ENCODE results near the gene ZNF488. TPM values are rescaled to one million over a fixed set of nuclear protein-coding genes. Genes with fewer than 3 reads are reported as not detected.

The ZNF488 gene
- total and polyA plus RNA-seq, 2 donors (not counting 1 experiment from before 2014, with no cell fraction given): not detected

DNA sequence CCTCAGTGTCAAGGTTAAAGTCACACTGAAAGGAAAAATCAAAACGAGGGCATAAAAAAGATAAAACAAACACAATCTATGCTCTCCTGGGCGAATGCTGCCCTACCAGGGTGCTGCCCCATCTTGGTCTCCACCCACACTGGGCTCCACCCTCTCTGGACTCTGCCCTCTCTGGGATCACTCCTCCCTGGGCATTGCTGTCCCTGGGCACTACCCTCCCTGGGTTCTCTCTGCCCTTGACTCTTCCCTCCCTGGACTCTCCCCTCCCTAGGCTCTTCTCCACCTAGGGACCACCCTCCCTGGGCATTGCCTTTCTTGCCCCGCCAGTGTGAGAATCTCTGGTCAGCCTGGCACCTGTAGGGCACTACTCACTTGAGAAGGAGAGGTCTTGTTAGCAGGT, 53.3 kb downstream of the ZNF488 start:
- H3K27me3 Mint-ChIP-seq: peaks cover 6% of the 10 kb centered on the region
- H3K4me3 Mint-ChIP-seq: no peak overlapping the region
- TF ChIP-seq EZH2 (IDR thresholded peaks at IDR 0.05; ENCODE audit: borderline replicate concordance, insufficient read depth, low read depth, low read length, poor library complexity, severe bottlenecking): no peak
- TF ChIP-seq, protein P1, sequence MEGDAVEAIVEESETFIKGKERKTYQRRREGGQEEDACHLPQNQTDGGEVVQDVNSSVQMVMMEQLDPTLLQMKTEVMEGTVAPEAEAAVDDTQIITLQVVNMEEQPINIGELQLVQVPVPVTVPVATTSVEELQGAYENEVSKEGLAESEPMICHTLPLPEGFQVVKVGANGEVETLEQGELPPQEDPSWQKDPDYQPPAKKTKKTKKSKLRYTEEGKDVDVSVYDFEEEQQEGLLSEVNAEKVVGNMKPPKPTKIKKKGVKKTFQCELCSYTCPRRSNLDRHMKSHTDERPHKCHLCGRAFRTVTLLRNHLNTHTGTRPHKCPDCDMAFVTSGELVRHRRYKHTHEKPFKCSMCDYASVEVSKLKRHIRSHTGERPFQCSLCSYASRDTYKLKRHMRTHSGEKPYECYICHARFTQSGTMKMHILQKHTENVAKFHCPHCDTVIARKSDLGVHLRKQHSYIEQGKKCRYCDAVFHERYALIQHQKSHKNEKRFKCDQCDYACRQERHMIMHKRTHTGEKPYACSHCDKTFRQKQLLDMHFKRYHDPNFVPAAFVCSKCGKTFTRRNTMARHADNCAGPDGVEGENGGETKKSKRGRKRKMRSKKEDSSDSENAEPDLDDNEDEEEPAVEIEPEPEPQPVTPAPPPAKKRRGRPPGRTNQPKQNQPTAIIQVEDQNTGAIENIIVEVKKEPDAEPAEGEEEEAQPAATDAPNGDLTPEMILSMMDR (IDR thresholded peaks at IDR 0.05): no peak
- H3K27ac ChIP-seq (ENCODE audit: low read length in 2 of 2): no peak overlapping the region
- no peak overlapping the region for H3K27ac Mint-ChIP-seq
- intact Hi-C loops (cut with micrococcal nuclease): no loop called here
- no peaks in the 10 kb centered on the region for H3K36me3 ChIP-seq (replicated peaks in 1 of 2; ENCODE audit: control extremely low read depth in 1 of 2, control insufficient read depth in 1 of 2, extremely low read depth in 1 of 2, insufficient read depth in 2 of 2, low read length in 1 of 2)
- H3K9me3 ChIP-seq (ENCODE audit: control extremely low read depth in 1 of 3, control insufficient read depth in 2 of 3, insufficient read depth in 1 of 3, low read length in 2 of 3): peaks cover 0 to 15% (median 0%) of the 10 kb centered on the region in 3 donors
- H3K79me2 ChIP-seq (ENCODE audit: control insufficient read depth, insufficient read depth, low read length): no peaks in the 10 kb centered on the region
- H3K4me1 ChIP-seq (ENCODE audit: control insufficient read depth in 2 of 2, insufficient read depth in 2 of 2, low read length in 2 of 2): no peaks in the 10 kb centered on the region
- H3K4me1 Mint-ChIP-seq: no peaks in the 10 kb centered on the region
- CTCF ChIA-PET: interaction anchor here (1.7 kb wide), 1 partner anchor 10 kb away, joined by 4 read pairs; no protein-coding TSS in a partner anchor
- no peak overlapping the region for H3K4me2 ChIP-seq (replicated peaks; ENCODE audit: low read depth, low read length, poor library complexity, severe bottlenecking)
- 87% methylated on average over 2 of the region's 3 CpGs for WGBS (ENCODE audit: insufficient coverage)
- no peak overlapping the region for H3K9ac ChIP-seq (ENCODE audit: low read length)
- H4K20me1 ChIP-seq (ENCODE audit: control insufficient read depth, insufficient read depth, low read length, poor library complexity, severe bottlenecking): no peaks in the 10 kb centered on the region
- no peak overlapping the region for H3K4me3 ChIP-seq (ENCODE audit: control extremely low read depth in 1 of 5, extremely low read depth in 1 of 5, insufficient read depth in 1 of 5, low read depth in 2 of 5, low read length in 4 of 5)
- POLR2A ChIA-PET: no interaction called here
- no peaks in the 10 kb centered on the region for H3K9me3 Mint-ChIP-seq (ENCODE audit: insufficient read depth)
- H3K27me3 ChIP-seq (replicated peaks in 1 of 4; ENCODE audit: control extremely low read depth in 1 of 4, control insufficient read depth in 3 of 4, insufficient read depth in 4 of 4, low read length in 3 of 4): no peaks in the 10 kb centered on the region
- H2AFZ ChIP-seq (ENCODE audit: insufficient read depth, low read depth, low read length, poor library complexity, severe bottlenecking): no peak overlapping the region
- ATAC-seq (ENCODE audit: low read depth) (no peak), DNase-seq (no peak)

DNA sequence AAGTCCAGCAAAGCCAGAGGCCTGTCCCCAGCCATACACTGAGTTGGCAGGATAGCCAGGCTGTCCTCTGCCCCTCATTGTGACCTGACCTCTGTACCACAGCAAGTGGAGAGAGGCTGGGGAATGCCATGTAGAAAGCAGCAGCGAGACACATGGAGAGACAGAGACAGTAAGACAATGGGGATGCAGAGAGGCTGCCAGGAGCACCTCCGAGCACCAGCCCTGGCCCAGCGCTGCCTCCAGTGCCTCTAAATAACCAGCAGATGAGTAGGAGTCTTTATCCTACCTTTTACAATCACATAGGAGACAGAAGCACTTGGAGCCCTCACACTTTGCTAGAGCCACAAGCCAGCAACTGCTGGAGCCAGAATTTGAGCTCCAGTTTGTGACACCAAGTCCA, 53.7 kb downstream of the ZNF488 start:
- 92% methylated on average over 2 of the region's 3 CpGs for WGBS (ENCODE audit: insufficient coverage)
- ATAC-seq (ENCODE audit: low read depth): no peak

More for the DNA sequence above, 53.7 kb downstream of the ZNF488 start:
- no peaks in the 10 kb centered on the region for H3K27me3 ChIP-seq (replicated peaks in 1 of 4; ENCODE audit: control extremely low read depth in 1 of 4, control insufficient read depth in 3 of 4, insufficient read depth in 4 of 4, low read length in 3 of 4)
- DNase-seq: no peak
- H3K79me2 ChIP-seq (ENCODE audit: control insufficient read depth, insufficient read depth, low read length): no peaks in the 10 kb centered on the region
- H3K9me3 Mint-ChIP-seq (ENCODE audit: insufficient read depth): no peaks in the 10 kb centered on the region
- no peak overlapping the region for H2AFZ ChIP-seq (ENCODE audit: insufficient read depth, low read depth, low read length, poor library complexity, severe bottlenecking)
- H3K4me3 Mint-ChIP-seq: no peak overlapping the region
- H3K4me2 ChIP-seq (replicated peaks; ENCODE audit: low read depth, low read length, poor library complexity, severe bottlenecking): no peak overlapping the region
- CTCF ChIA-PET: interaction anchor here (1.7 kb wide), 1 partner anchor 11 kb away, joined by 4 read pairs; no protein-coding TSS in a partner anchor
- intact Hi-C loops (cut with micrococcal nuclease): no loop called here
- peaks cover 6% of the 10 kb centered on the region for H3K27me3 Mint-ChIP-seq
- H3K9me3 ChIP-seq (ENCODE audit: control extremely low read depth in 1 of 3, control insufficient read depth in 2 of 3, insufficient read depth in 1 of 3, low read length in 2 of 3): peaks cover 0 to 15% (median 0%) of the 10 kb centered on the region in 3 donors
- no peaks in the 10 kb centered on the region for H3K4me1 Mint-ChIP-seq
- no peak overlapping the region for H3K27ac ChIP-seq (ENCODE audit: low read length in 2 of 2)
- TF ChIP-seq EZH2 (IDR thresholded peaks at IDR 0.05; ENCODE audit: borderline replicate concordance, insufficient read depth, low read depth, low read length, poor library complexity, severe bottlenecking): no peak
- H3K4me3 ChIP-seq (ENCODE audit: control extremely low read depth in 1 of 5, extremely low read depth in 1 of 5, insufficient read depth in 1 of 5, low read depth in 2 of 5, low read length in 4 of 5): no peak overlapping the region
- H4K20me1 ChIP-seq (ENCODE audit: control insufficient read depth, insufficient read depth, low read length, poor library complexity, severe bottlenecking): no peaks in the 10 kb centered on the region
- POLR2A ChIA-PET: no interaction called here
- no peak overlapping the region for H3K9ac ChIP-seq (ENCODE audit: low read length)
- H3K27ac Mint-ChIP-seq: no peak overlapping the region
- H3K36me3 ChIP-seq (replicated peaks in 1 of 2; ENCODE audit: control extremely low read depth in 1 of 2, control insufficient read depth in 1 of 2, extremely low read depth in 1 of 2, insufficient read depth in 2 of 2, low read length in 1 of 2): no peaks in the 10 kb centered on the region
- no peaks in the 10 kb centered on the region for H3K4me1 ChIP-seq (ENCODE audit: control insufficient read depth in 2 of 2, insufficient read depth in 2 of 2, low read length in 2 of 2)

All from B cell (primary cell).